Muscle layer of duodenum (tissue), 2 donors: ENCODE measurements around the gene ZBTB6.

Source experiments
- H3K27ac ChIP-seq: one replicate; pipeline ENCODE4 v1.7.0; 2013; ENCODE audit warnings: mild to moderate bottlenecking, low read length
- H3K27me3 ChIP-seq: one replicate; pipeline ENCODE4 v1.7.0; 2013; ENCODE audit warnings: low read depth, mild to moderate bottlenecking, control low read depth, low read length
- H3K36me3 ChIP-seq, 2 donors: one replicate each; pipeline ENCODE4 v1.7.0; 2013; ENCODE audit warnings: low read length in 2 of 2, control low read depth in 1 of 2, mild to moderate bottlenecking in 1 of 2; ENCODE audit not compliant: insufficient read depth in 2 of 2, control insufficient read depth in 1 of 2
- H3K4me1 ChIP-seq, 2 donors: one replicate each; pipeline ENCODE4 v1.7.0; 2013; ENCODE audit warnings: low read length in 2 of 2, mild to moderate bottlenecking in 2 of 2, control low read depth in 1 of 2, moderate library complexity in 1 of 2; ENCODE audit not compliant: insufficient read depth in 2 of 2, control insufficient read depth in 1 of 2
- H3K4me3 ChIP-seq, 2 donors: one replicate each; pipeline ENCODE4 v1.7.0; 2013; ENCODE audit warnings: low read length in 2 of 2, low read depth in 1 of 2, mild to moderate bottlenecking in 1 of 2
- H3K9me3 ChIP-seq, 2 donors: one replicate each; pipeline ENCODE4 v1.7.0; 2013; ENCODE audit warnings: low read length in 2 of 2, control low read depth in 1 of 2, mild to moderate bottlenecking in 1 of 2; ENCODE audit not compliant: control insufficient read depth in 1 of 2
- donor health status: healthy.

Gene ZBTB6

GRCh38 chr9:122912964-122913673 lies at the start of gene ZBTB6:
Gene ZBTB6 (minus strand): TSS chr9:122913323. CDS start chr9:122912072, 1,251 bp downstream.
- peak within 1 kb of the TSS; percentile 89 for H3K27ac ChIP-seq
- H3K27me3 ChIP-seq = no peaks in the 10 kb centered on the region
- H3K36me3 ChIP-seq = peaks cover 14 to 18% of the 10 kb centered on the region in 2 donors
- peak within 1 kb of the TSS; percentile 91 to 95 for H3K4me3 ChIP-seq
- peaks cover 0 to 13% of the 10 kb centered on the region in 2 donors for H3K4me1 ChIP-seq
- H3K9me3 ChIP-seq = no peaks in the 10 kb centered on the region

- no peak overlapping the region for H3K27ac ChIP-seq
- H3K9me3 ChIP-seq = no peaks in the 10 kb centered on the region
- peaks cover 0 to 21% of the 10 kb centered on the region in 2 donors for H3K36me3 ChIP-seq
- H3K4me3 ChIP-seq = no peak overlapping the region
- H3K4me1 ChIP-seq = no peaks in the 10 kb centered on the region
- no peaks in the 10 kb centered on the region for H3K27me3 ChIP-seq
Observed at GRCh38 chr9:122961139-122961538, 48.0 kb upstream of the ZBTB6 start.

GRCh38 chr9:122955961-122956360 lies 42.8 kb upstream of the ZBTB6 start:
- Histone ChIP-seq H3K4me1 (peaks cover 13 to 19% of the 10 kb centered on the region in 2 donors), H3K4me3 (no peak overlapping the region), H3K9me3 (no peaks in the 10 kb centered on the region), H3K27me3 (no peaks in the 10 kb centered on the region), H3K36me3 (peaks cover 0 to 13% of the 10 kb centered on the region in 2 donors), H3K27ac (no peak overlapping the region)

GRCh38 chr9:122954253-122954691 lies 41.1 kb upstream of the ZBTB6 start:
- Histone ChIP-seq H3K27ac (no peak overlapping the region), H3K27me3 (no peaks in the 10 kb centered on the region), H3K36me3 (peaks cover 0 to under 1% of the 10 kb centered on the region in 2 donors), H3K4me3 (no peak overlapping the region), H3K4me1 (peaks cover 13 to 19% of the 10 kb centered on the region in 2 donors), H3K9me3 (no peaks in the 10 kb centered on the region)

- H3K4me3 ChIP-seq = no peak overlapping the region
- H3K27me3 ChIP-seq = no peaks in the 10 kb centered on the region
- no peaks in the 10 kb centered on the region for H3K9me3 ChIP-seq
- no peak overlapping the region for H3K27ac ChIP-seq
- H3K36me3 ChIP-seq = no peaks in the 10 kb centered on the region
- H3K4me1 ChIP-seq = peaks cover 13 to 36% of the 10 kb centered on the region in 2 donors
Observed at GRCh38 chr9:122951056-122951455, 37.9 kb upstream of the ZBTB6 start.

- peaks cover 9 to 33% of the 10 kb centered on the region in 2 donors for H3K4me1 ChIP-seq
Observed at GRCh38 chr9:122950263-122950662, 37.1 kb upstream of the ZBTB6 start.

GRCh38 chr9:122949696-122950095 lies 36.6 kb upstream of the ZBTB6 start:
- Histone ChIP-seq H3K9me3 (no peaks in the 10 kb centered on the region), H3K36me3 (no peaks in the 10 kb centered on the region), H3K27ac (no peak overlapping the region), H3K27me3 (no peaks in the 10 kb centered on the region), H3K4me3 (no peak overlapping the region), H3K4me1 (peaks cover 4 to 35% of the 10 kb centered on the region in 2 donors)

More at GRCh38 chr9:122950263-122950662, 37.1 kb upstream of the ZBTB6 start:
- Histone ChIP-seq H3K9me3 (no peaks in the 10 kb centered on the region), H3K4me3 (no peak overlapping the region), H3K36me3 (no peaks in the 10 kb centered on the region), H3K27me3 (no peaks in the 10 kb centered on the region), H3K27ac (no peak overlapping the region)

GRCh38 chr9:122948313-122948712 lies 35.2 kb upstream of the ZBTB6 start:
- peak overlapping the region in 1 of 2 donors; percentile 23 for H3K4me3 ChIP-seq
- peaks cover 0 to 23% of the 10 kb centered on the region in 2 donors for H3K4me1 ChIP-seq
- H3K27ac ChIP-seq = no peak overlapping the region
- no peaks in the 10 kb centered on the region for H3K9me3 ChIP-seq
- H3K36me3 ChIP-seq = no peaks in the 10 kb centered on the region
- no peaks in the 10 kb centered on the region for H3K27me3 ChIP-seq

GRCh38 chr9:122946461-122947005 lies 33.4 kb upstream of the ZBTB6 start:
- no peaks in the 10 kb centered on the region for H3K36me3 ChIP-seq
- H3K27me3 ChIP-seq = no peaks in the 10 kb centered on the region
- H3K4me1 ChIP-seq = peaks cover 0 to 33% of the 10 kb centered on the region in 2 donors
- H3K27ac ChIP-seq = no peak overlapping the region
- no peak overlapping the region for H3K4me3 ChIP-seq
- H3K9me3 ChIP-seq = no peaks in the 10 kb centered on the region

GRCh38 chr9:122944960-122945888 lies 32.1 kb upstream of the ZBTB6 start:
- Histone ChIP-seq H3K4me1 (peaks cover 4 to 35% of the 10 kb centered on the region in 2 donors), H3K27ac (peak overlapping the region; percentile 4), H3K9me3 (no peaks in the 10 kb centered on the region), H3K27me3 (no peaks in the 10 kb centered on the region), H3K36me3 (no peaks in the 10 kb centered on the region), H3K4me3 (no peak overlapping the region)
